Tibial nerve (tissue), 4 donors: ENCODE data around the gene DLG1. TPM values are rescaled to one million over a fixed set of nuclear protein-coding genes. Genes with fewer than 3 reads are reported as not detected.
"Not testable (repeated sequence)": the region's sequence is repeated elsewhere in the genome, so short reads cannot be mapped to it uniquely, and the experiment has no call there.

Source experiments
- DNase-seq, 2 donors: peaks; one replicate each; pipeline ENCODE4 v3.0.0-alpha.2; 2019; ENCODE audit warnings: low spot score in 2 of 2
- H3K27ac ChIP-seq, 4 donors: fragments of 200-600 bp; sonication (generic) in 3 of 4; one replicate each; pipeline ENCODE4 v1.5.1; 2017 to 2019; ENCODE audit warnings: mild to moderate bottlenecking in 1 of 4
- H3K27me3 ChIP-seq, 2 donors: fragments of 200-600 bp; sonication (generic) in 1 of 2; one replicate each; pipeline versions ENCODE4 v1.5.1 to v1.6.0; 2017 to 2019
- H3K36me3 ChIP-seq, 3 donors: fragments of 200-600 bp; sonication (generic); one replicate each; pipeline ENCODE4 v1.5.1; 2018 to 2019
- H3K4me1 ChIP-seq, 4 donors: fragments of 200-600 bp; sonication (generic) in 3 of 4; one replicate each; pipeline ENCODE4 v1.5.1; 2017 to 2019
- H3K4me3 ChIP-seq, 4 donors: fragments of 200-600 bp; sonication (generic) in 3 of 4; one replicate each; pipeline ENCODE4 v1.5.1; 2017 to 2019; ENCODE audit warnings: mild to moderate bottlenecking in 1 of 4, moderate library complexity in 1 of 4
- H3K9me3 ChIP-seq, 4 donors: fragments of 200-600 bp; sonication (generic) in 3 of 4; one replicate each; pipeline ENCODE4 v1.5.1; 2017 to 2019
- CTCF ChIP-seq, 5 experiments: fragments of 200-600 bp in 3 of 5; fragments of 450-650 bp in 2 of 5; sonication (generic) in 3 of 5; IDR thresholded peaks; one replicate each; pipeline ENCODE4 v1.5.1; 2016 to 2019; ENCODE audit warnings: antibody characterized with exemption in 5 of 5, mild to moderate bottlenecking in 3 of 5, moderate library complexity in 2 of 5
- EP300 ChIP-seq, 2 donors: sonication (generic); formaldehyde crosslinking; IDR thresholded peaks; one replicate each; pipeline ENCODE4 v1.6.1; 2017; ENCODE audit warnings: antibody characterized with exemption in 2 of 2, mild to moderate bottlenecking in 1 of 2
- POLR2A ChIP-seq, 2 donors: fragments of 450-650 bp; IDR thresholded peaks; one replicate each; pipeline ENCODE4 v1.6.1; 2017; ENCODE audit warnings: antibody characterized with exemption in 2 of 2, mild to moderate bottlenecking in 2 of 2, moderate library complexity in 2 of 2
- WGBS, 2 donors: methylation state at CpG; one replicate each; pipeline ENCODE4 v1.1.5; 2018; 5-methylcytosine and 5-hydroxymethylcytosine counted together
- total RNA-seq, 4 donors: library from RNA; depleted of rRNA; stranded (reverse); fragments of >200 nt; gene quantifications; one replicate each; pipeline ENCODE4 v1.1.0, GENCODE V29; 2016

Gene DLG1
- total RNA-seq, 4 donors from 2014 or later, result 49.2 to 94.0 (median 71.1) TPM

GRCh38 chr3:197203714-197204146 is 94.7 kb downstream of the DLG1 start:
- H3K27ac ChIP-seq, result no peak overlapping the region
- H3K36me3 ChIP-seq, result no peaks in the 10 kb centered on the region
- 62 to 66% methylated on average over 2 of the region's 2 CpGs for WGBS, 2 donors
- no peak overlapping the region for H3K4me3 ChIP-seq
- no peaks in the 10 kb centered on the region for H3K27me3 ChIP-seq
- H3K4me1 ChIP-seq, result peaks cover 0 to 29% (median 10%) of the 10 kb centered on the region in 4 donors
- H3K9me3 ChIP-seq, result no peaks in the 10 kb centered on the region
- TF ChIP-seq EP300 (IDR thresholded peaks at IDR 0.05), result no peak
- DNase-seq, result no peak

- H3K4me1 ChIP-seq, result peaks cover 0 to 29% (median 10%) of the 10 kb centered on the region in 4 donors
- H3K27ac ChIP-seq, result no peak overlapping the region
- H3K9me3 ChIP-seq, result no peaks in the 10 kb centered on the region
- no peak for TF ChIP-seq EP300 (IDR thresholded peaks at IDR 0.05)
- TF ChIP-seq CTCF (IDR thresholded peaks at IDR 0.05), result no peak
- TF ChIP-seq POLR2A (IDR thresholded peaks at IDR 0.05), result no peak
- no peaks in the 10 kb centered on the region for H3K27me3 ChIP-seq
- no peaks in the 10 kb centered on the region for H3K36me3 ChIP-seq
- H3K4me3 ChIP-seq, result no peak overlapping the region
- 68 to 73% methylated on average over 2 of the region's 2 CpGs for WGBS, 2 donors
- DNase-seq, result no peak
Observed at GRCh38 chr3:197202694-197203093, 95.7 kb downstream of the DLG1 start.

GRCh38 chr3:197201791-197202452 is 96.5 kb downstream of the DLG1 start:
- DNase-seq, result no peak
- peaks cover 0 to 29% (median 10%) of the 10 kb centered on the region in 4 donors for H3K4me1 ChIP-seq
- H3K9me3 ChIP-seq, result no peaks in the 10 kb centered on the region
- H3K27me3 ChIP-seq, result no peaks in the 10 kb centered on the region
- 78 to 85% methylated on average over 5 of the region's 5 CpGs for WGBS, 2 donors
- H3K4me3 ChIP-seq, result no peak overlapping the region
- H3K36me3 ChIP-seq, result no peaks in the 10 kb centered on the region
- TF ChIP-seq EP300 (IDR thresholded peaks at IDR 0.05), result no peak
- no peak for TF ChIP-seq POLR2A (IDR thresholded peaks at IDR 0.05)
- TF ChIP-seq CTCF (IDR thresholded peaks at IDR 0.05), result no peak
- H3K27ac ChIP-seq, result no peak overlapping the region

GRCh38 chr3:197200856-197201255 is 97.6 kb downstream of the DLG1 start:
- peaks cover 0 to 29% (median 10%) of the 10 kb centered on the region in 4 donors for H3K4me1 ChIP-seq
- not testable (repeated sequence) for H3K27me3 ChIP-seq, H3K4me3 ChIP-seq, H3K9me3 ChIP-seq, DNase-seq, H3K36me3 ChIP-seq, H3K27ac ChIP-seq
- 91 to 94% methylated on average over 12 of the region's 12 CpGs for WGBS, 2 donors

- H3K4me1 ChIP-seq, result peaks cover 0 to under 1% (median 0%) of the 10 kb centered on the region in 4 donors
- no peaks in the 10 kb centered on the region for H3K27me3 ChIP-seq
- H3K27ac ChIP-seq, result no peak overlapping the region
- TF ChIP-seq EP300 (IDR thresholded peaks at IDR 0.05), result no peak
- no peak for TF ChIP-seq POLR2A (IDR thresholded peaks at IDR 0.05)
- no peak for TF ChIP-seq CTCF (IDR thresholded peaks at IDR 0.05)
- 95% methylated on average over 2 of the region's 2 CpGs for WGBS, 2 donors
- no peak for DNase-seq
- H3K9me3 ChIP-seq, result no peaks in the 10 kb centered on the region
- H3K36me3 ChIP-seq, result no peaks in the 10 kb centered on the region
- H3K4me3 ChIP-seq, result no peak overlapping the region
Observed at GRCh38 chr3:197197334-197197733, 101.1 kb downstream of the DLG1 start.

GRCh38 chr3:197196192-197196591 is 102.2 kb downstream of the DLG1 start:
- no peaks in the 10 kb centered on the region for H3K9me3 ChIP-seq
- H3K27me3 ChIP-seq, result no peaks in the 10 kb centered on the region
- no peak for TF ChIP-seq EP300 (IDR thresholded peaks at IDR 0.05)
- no peak for TF ChIP-seq CTCF (IDR thresholded peaks at IDR 0.05)
- TF ChIP-seq POLR2A (IDR thresholded peaks at IDR 0.05), result no peak
- DNase-seq, result no peak
- 64 to 65% methylated on average over 3 of the region's 3 CpGs for WGBS, 2 donors
- no peaks in the 10 kb centered on the region for H3K36me3 ChIP-seq
- no peak overlapping the region for H3K27ac ChIP-seq
- H3K4me3 ChIP-seq, result no peak overlapping the region
- H3K4me1 ChIP-seq, result no peaks in the 10 kb centered on the region
